Epithelial cell of proximal tubule (primary cell): Measurements from ENCODE around the gene ARHGEF19. TPM values are rescaled to one million over a fixed set of nuclear protein-coding genes. Genes with fewer than 3 reads are reported as not detected.
"Not testable (repeated sequence)": the region's sequence is repeated elsewhere in the genome, so short reads cannot be mapped to it uniquely, and the experiment has no call there.

ENCODE experiments used
- DNase-seq: peaks from one replicate; pipeline ENCODE4 v3.0.0-alpha.2; 2011; ENCODE audit warnings: low read depth
- H3K4me3 ChIP-seq: 2 replicates; pipeline ENCODE4 v1.5.1; 2011; ENCODE audit warnings: low read depth, mild to moderate bottlenecking, low read length
- CTCF ChIP-seq: conservative IDR thresholded peaks from 2 replicates; pipeline ENCODE4 v1.5.1; 2012; ENCODE audit warnings: low read depth, mild to moderate bottlenecking, low read length
- total RNA-seq: library from RNA; depleted of rRNA; stranded (reverse); fragments of >200 nt; gene quantifications from 2 replicates; pipeline ENCODE4 v1.2.3, GENCODE V29; 2015

ARHGEF19 gene
- total RNA-seq, 1 donor from 2014 or later: 14.3 TPM

- no peak for DNase-seq
- no peak for TF ChIP-seq CTCF
- H3K4me3 ChIP-seq: no peak overlapping the region
These were observed 19.2 kb upstream of the ARHGEF19 start for GRCh38 chr1:16231331-16232315.

GRCh38 chr1:16230744-16231143, 18.3 kb upstream of the ARHGEF19 start:
- no peak for TF ChIP-seq CTCF
- H3K4me3 ChIP-seq: no peak overlapping the region

GRCh38 chr1:16229976-16230740, 17.7 kb upstream of the ARHGEF19 start:
- no peak for TF ChIP-seq CTCF
- DNase-seq: no peak
- no peak overlapping the region for H3K4me3 ChIP-seq

More at GRCh38 chr1:16230744-16231143, 18.3 kb upstream of the ARHGEF19 start:
- DNase-seq: no peak

GRCh38 chr1:16226490-16227179, 14.2 kb upstream of the ARHGEF19 start:
- peak overlapping the region; percentile 49 for H3K4me3 ChIP-seq
- no peak for DNase-seq
- TF ChIP-seq CTCF: no peak

GRCh38 chr1:16226129-16226489, 13.7 kb upstream of the ARHGEF19 start:
- DNase-seq: no peak
- peak overlapping the region; percentile 49 for H3K4me3 ChIP-seq
- no peak for TF ChIP-seq CTCF

GRCh38 chr1:16224472-16224871, 12.0 kb upstream of the ARHGEF19 start:
- no peak for DNase-seq

GRCh38 chr1:16222716-16223115, 10.3 kb upstream of the ARHGEF19 start:
- H3K4me3 ChIP-seq, DNase-seq: not testable (repeated sequence)

More at GRCh38 chr1:16224472-16224871, 12.0 kb upstream of the ARHGEF19 start:
- H3K4me3 ChIP-seq: no peak overlapping the region
- TF ChIP-seq CTCF: no peak
